HUES6 (cell line): ENCODE results near the gene TCF25.
A peak's percentile ranks its signal among the peaks of the same experiment; 100 is the strongest.
"Not testable (repeated sequence)": the region's sequence is repeated elsewhere in the genome, so short reads cannot be mapped to it uniquely, and the experiment has no call there.

Source experiments
- H3K27ac ChIP-seq: 2 replicates; pipeline ENCODE4 v1.7.0; 2013; ENCODE audit warnings: low read depth, mild to moderate bottlenecking, low read length, inconsistent platforms
- H3K27me3 ChIP-seq: 2 replicates; pipeline ENCODE4 v1.6.1; 2013; ENCODE audit warnings: low read length; ENCODE audit not compliant: control insufficient read depth, insufficient read depth
- H3K36me3 ChIP-seq: 2 replicates; pipeline ENCODE4 v1.6.1; 2013; ENCODE audit warnings: low read length; ENCODE audit not compliant: control insufficient read depth, insufficient read depth
- H3K4me1 ChIP-seq: 2 replicates; pipeline ENCODE4 v1.6.1; 2013; ENCODE audit warnings: low read length; ENCODE audit not compliant: control insufficient read depth, insufficient read depth
- H3K4me3 ChIP-seq: 2 replicates; pipeline ENCODE4 v1.5.1; 2013; ENCODE audit warnings: low read depth, low read length
- H3K9ac ChIP-seq: one replicate; pipeline ENCODE4 v1.6.1; 2013; ENCODE audit warnings: mild to moderate bottlenecking, low read length
- H3K9me3 ChIP-seq: 2 replicates; pipeline ENCODE4 v1.6.1; 2013; ENCODE audit warnings: low read depth, low read length; ENCODE audit not compliant: control insufficient read depth, insufficient read depth

Gene TCF25

DNA sequence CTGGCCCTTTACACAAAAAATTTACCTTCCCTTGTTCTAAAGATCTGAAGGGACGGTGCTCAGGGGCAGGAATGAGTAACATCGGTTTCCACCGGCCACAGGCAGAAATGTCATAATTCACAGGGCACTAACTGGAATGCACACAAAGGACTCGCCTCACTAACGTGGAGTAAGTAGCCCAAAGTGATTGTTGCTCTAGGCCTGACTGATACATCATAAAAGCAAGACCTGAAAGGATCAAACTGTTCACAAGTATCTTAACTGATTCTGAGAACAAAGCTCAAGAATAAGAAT is 8.9 kb upstream of the TCF25 start:
- H3K9ac ChIP-seq = no peak overlapping the region
- no peaks in the 10 kb centered on the region for H3K27me3 ChIP-seq
- H3K36me3 ChIP-seq = peaks cover 5% of the 10 kb centered on the region; the same call in 1 of the 2 replicates
- no peak overlapping the region for H3K4me3 ChIP-seq
- no peaks in the 10 kb centered on the region; the same call in 1 of the 2 replicates for H3K4me1 ChIP-seq
- H3K9me3 ChIP-seq = peaks cover 9% of the 10 kb centered on the region
- no peak overlapping the region for H3K27ac ChIP-seq

DNA sequence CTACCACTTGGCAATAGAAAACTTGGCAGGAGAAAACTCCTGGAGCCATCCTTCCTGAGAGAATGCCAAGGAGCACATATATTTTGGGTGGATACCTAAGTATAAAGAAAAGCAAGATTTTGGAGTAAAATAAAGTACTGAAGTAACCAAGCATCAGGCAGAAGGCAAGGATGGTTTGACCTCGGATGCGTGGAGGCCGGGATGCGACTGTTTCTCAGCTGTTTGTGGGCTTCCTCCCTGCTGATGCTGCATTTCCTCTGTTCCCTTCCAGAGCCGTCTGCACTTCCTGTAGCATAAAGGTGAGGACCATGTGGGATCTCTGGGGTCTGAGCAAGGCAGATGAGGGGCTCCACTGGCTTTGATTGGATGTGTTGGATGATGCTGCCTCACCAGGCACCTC is 5.5 kb upstream of the TCF25 start:
- Histone ChIP-seq H3K36me3 (peaks cover 8% of the 10 kb centered on the region; the same call in 1 of the 2 replicates), H3K9me3 (peaks cover 9% of the 10 kb centered on the region), H3K9ac (no peak overlapping the region), H3K27me3 (no peaks in the 10 kb centered on the region), H3K4me1 (peaks cover 6% of the 10 kb centered on the region), H3K4me3 (no peak overlapping the region), H3K27ac (no peak overlapping the region)

DNA sequence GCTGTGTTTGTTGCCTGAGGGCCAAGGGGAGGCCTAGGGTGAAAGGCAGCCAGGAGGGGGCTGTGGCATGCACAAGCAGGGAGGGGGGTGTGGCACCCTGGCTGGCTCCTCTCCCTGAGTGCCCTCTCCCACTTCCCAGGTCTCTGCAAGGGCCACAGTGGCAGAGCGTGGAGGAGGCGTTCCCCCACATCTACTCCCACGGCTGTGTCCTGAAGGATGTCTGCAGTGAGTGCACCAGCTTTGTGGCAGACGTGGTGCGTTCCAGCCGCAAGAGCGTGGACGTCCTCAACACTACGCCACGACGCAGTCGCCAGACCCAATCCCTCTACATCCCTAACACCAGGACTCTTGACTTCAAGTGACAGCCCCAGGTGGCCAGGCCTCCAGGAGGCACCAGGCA is 3.5 kb upstream of the TCF25 start:
- H3K27me3 ChIP-seq = no peaks in the 10 kb centered on the region
- no peak overlapping the region for H3K4me3 ChIP-seq
- H3K36me3 ChIP-seq = peaks cover 11% of the 10 kb centered on the region
- H3K9ac ChIP-seq = no peak overlapping the region
- no peak overlapping the region for H3K27ac ChIP-seq
- peaks cover 9% of the 10 kb centered on the region for H3K9me3 ChIP-seq
- peaks cover 11% of the 10 kb centered on the region; the same call in 1 of the 2 replicates for H3K4me1 ChIP-seq

DNA sequence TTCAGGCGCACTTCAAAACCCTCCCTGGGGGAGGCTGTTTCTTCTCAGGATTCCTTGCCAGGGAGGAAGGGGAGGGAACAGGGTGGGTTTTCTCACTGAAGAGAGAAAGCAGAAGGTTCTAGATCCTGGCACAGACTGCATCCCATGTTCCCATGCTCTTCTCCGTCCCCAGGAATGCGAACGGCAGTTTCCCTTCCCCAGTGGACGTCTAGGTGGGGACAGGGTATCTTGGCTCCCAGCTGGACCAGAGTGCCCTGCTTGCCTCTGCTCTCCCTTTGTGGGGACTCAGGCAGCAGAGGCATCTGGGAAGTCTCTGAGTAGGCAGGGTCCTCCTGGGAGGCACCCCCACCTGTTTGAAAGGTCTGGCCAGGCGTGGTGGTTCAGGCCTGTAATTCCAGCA is 3.0 kb upstream of the TCF25 start:
- Histone ChIP-seq H3K27me3 (no peaks in the 10 kb centered on the region), H3K4me3 (no peak overlapping the region)

DNA sequence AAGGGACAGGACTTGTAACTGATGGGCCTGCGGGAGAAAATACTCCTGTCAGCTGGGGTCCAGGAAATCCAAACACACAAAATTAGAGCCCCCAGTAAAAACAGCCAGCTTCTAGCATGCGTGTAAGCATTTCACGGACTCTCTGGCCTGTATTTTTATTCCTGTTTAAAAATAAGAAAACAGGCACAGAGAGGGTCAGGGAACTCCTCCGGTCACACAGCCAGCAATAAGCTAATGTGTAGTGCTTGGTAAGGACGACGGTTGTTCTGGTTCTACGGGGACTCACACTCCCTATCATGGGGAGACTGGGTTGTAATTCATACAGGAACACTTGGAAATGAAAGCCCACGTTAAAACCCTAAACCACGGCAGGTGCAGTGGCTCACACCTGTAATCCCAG is 1.5 kb upstream of the TCF25 start:
- H3K9me3 ChIP-seq = peaks cover 9% of the 10 kb centered on the region
- no peaks in the 10 kb centered on the region for H3K27me3 ChIP-seq
- no peak overlapping the region for H3K9ac ChIP-seq
- H3K4me1 ChIP-seq = peaks cover 11% of the 10 kb centered on the region; the same call in 1 of the 2 replicates
- H3K27ac ChIP-seq = no peak overlapping the region
- no peak overlapping the region for H3K4me3 ChIP-seq
- peaks cover 21% of the 10 kb centered on the region for H3K36me3 ChIP-seq

More for the DNA sequence above, 3.0 kb upstream of the TCF25 start:
- H3K9me3 ChIP-seq = peaks cover 9% of the 10 kb centered on the region
- no peak overlapping the region for H3K27ac ChIP-seq
- H3K36me3 ChIP-seq = peaks cover 15% of the 10 kb centered on the region
- H3K9ac ChIP-seq = peak overlapping the region; percentile 11
- H3K4me1 ChIP-seq = peaks cover 11% of the 10 kb centered on the region; the same call in 1 of the 2 replicates

DNA sequence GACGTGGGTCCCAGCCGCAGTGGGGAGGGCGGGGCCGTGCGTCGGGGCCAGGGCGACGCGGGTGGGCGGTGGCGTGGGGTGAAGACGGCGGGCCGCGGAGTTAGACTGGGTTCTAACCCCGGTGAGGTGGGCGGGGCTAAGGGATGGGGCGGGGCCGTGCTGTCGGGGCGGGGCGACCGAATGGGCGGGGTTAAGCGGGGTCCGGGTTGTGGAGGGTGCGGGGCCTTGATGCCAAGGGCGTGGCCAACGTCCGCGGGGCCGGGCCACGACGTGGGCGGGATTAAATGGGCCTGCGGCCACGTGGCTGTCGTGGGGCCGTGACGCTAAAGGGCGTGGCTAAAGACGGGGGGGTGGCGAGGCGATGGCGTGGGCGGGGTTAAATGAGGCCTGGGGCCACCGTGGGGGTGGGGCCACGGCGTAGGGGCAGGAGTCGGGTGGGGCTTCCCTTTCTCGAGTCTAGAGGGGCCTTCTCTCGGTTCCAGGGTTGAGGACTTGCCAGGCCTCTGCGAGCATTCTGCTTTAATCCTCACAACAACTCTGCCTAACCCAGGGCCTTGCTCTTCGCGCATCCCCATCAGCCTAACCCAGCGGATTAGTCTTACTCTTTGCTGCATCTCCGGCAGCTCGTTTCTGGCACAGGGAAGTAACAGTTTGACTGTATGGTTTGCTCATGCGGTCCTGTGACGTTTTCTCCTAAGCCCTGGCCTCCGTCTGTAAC is 739 bp downstream of the TCF25 start:
- Histone ChIP-seq H3K27ac (peak overlapping the region; percentile 96; the same call in 1 of the 2 replicates), H3K4me1 (peaks cover 11% of the 10 kb centered on the region; the same call in 1 of the 2 replicates), H3K9me3 (no peaks in the 10 kb centered on the region), H3K27me3 (no peaks in the 10 kb centered on the region), H3K36me3 (peaks cover 30% of the 10 kb centered on the region), H3K4me3 (peak overlapping the region; percentile 83), H3K9ac (peak overlapping the region; percentile 58)

DNA sequence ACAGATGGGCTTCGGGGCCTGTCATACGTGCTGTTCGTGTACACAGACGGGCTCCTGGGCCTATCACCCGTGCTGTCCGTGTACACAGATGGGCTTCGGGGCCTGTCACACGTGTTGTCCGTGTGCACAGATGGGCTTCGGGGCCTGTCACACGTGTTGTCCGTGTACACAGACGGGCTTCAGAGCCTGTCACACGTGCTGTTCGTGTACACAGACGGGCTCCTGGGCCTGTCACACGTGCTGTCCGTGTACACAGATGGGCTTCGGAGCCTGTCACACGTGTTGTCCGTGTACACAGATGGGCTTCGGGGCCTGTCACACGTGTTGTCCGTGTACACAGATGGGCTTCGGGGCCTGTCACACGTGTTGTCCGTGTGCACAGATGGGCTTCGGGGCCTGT is 5.7 kb downstream of the TCF25 start:
- not testable (repeated sequence) for H3K4me3 ChIP-seq, H3K27ac ChIP-seq, H3K27me3 ChIP-seq, H3K9ac ChIP-seq, H3K4me1 ChIP-seq, H3K9me3 ChIP-seq
- H3K36me3 ChIP-seq = peaks cover 56% of the 10 kb centered on the region

DNA sequence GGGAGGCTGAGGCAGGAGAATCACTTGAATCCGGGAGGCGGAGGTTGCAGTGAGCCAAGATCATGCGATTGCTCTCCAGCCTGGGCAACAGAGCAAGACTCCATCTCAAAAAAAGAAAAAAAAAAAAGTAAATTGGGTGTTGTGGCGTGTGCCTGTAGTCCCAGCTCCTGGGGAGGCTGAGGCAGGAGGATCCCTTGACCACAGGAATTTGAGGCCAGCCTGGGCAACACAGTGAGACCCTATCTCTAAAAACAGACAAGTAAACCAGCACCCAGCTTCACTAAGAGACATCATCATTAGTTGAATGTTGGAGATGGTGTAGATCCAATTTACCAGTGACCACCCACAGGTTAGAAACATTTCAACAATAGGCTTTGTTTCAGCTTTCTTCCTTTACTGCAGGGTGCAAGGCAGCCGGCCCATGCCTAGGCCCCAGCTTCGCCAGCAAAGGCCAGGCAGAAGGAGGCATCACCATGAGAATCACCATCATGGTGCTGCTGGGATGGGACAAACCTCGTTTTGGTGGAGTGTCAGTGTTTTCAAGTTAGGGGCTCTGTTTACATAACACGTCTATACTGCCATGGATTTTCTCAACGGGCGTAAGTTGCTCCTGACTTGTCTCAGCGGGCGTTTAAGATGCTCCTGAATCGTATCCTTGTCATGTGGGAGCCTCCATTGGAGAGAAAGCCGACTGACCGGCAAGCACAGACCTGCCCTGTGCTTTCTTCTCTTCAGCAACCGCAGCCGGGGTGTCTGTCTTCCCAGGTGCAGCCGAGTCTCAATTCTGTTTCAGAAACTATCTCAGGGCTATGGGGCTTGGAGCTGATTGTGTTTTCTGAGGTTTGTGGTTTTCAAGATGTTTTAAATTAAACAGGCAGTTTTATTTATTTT is 7.3 kb downstream of the TCF25 start:
- Histone ChIP-seq H3K9ac (no peak overlapping the region), H3K27ac (peak overlapping the region; percentile 9; the same call in 1 of the 2 replicates), H3K9me3 (no peaks in the 10 kb centered on the region), H3K27me3 (no peaks in the 10 kb centered on the region), H3K4me1 (no peaks in the 10 kb centered on the region), H3K4me3 (no peak overlapping the region), H3K36me3 (peaks cover 64% of the 10 kb centered on the region)

DNA sequence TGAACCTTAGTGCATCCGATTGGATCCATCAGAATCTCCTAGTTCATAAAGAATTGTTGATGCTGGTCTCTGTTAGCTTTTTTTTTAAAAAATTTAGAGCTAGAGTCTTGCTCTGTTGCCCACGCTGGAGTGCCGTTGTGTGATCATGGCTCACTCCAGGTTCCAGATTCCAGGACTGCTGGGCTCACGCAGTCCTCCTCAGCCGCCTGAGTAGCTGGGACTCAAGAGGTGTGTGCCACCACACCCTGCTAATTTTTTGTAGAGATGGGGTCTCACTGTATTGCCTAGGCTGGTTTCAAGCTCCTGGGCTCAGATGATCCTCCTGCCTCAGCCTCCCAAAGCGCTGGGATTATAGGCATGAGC is 8.0 kb downstream of the TCF25 start:
- H3K36me3 ChIP-seq = peaks cover 62% of the 10 kb centered on the region

DNA sequence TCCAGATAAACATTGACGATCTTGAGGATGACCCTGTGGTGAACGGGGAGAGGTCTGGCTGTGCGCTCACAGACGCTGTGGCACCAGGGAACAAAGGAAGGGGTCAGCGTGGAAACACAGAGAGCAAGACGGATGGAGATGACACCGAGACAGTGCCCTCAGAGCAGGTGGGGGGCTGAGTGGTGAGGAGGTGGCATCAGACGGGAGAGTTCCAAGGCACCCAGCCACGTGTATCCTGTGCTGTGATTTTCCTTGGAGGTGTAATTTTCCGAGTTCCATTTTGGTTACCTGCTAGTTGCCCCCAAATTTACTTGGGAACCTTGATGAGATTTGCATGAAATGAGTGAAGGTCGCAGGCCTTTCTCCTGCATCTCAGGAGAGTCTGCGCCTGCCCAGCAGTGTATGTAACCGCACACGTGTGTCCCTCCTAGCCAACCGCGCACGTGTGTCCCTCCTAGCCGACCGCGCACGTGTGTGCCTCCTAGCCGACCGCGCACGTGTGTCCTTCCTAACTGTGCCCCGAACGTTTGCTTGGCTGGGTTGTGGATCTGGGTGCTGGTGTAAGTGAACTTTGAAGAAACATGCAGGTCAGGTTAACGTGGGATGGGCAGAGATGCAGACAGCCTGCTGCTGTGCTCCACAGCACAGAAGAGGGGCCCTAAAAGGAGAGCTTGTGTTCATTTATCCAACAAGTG is 10.1 kb downstream of the TCF25 start:
- no peak overlapping the region for H3K4me3 ChIP-seq
- peaks cover 73% of the 10 kb centered on the region for H3K36me3 ChIP-seq

More for the DNA sequence above, 8.0 kb downstream of the TCF25 start:
- Histone ChIP-seq H3K9ac (no peak overlapping the region), H3K4me1 (no peaks in the 10 kb centered on the region), H3K27me3 (no peaks in the 10 kb centered on the region), H3K27ac (no peak overlapping the region), H3K4me3 (no peak overlapping the region), H3K9me3 (no peaks in the 10 kb centered on the region)

DNA sequence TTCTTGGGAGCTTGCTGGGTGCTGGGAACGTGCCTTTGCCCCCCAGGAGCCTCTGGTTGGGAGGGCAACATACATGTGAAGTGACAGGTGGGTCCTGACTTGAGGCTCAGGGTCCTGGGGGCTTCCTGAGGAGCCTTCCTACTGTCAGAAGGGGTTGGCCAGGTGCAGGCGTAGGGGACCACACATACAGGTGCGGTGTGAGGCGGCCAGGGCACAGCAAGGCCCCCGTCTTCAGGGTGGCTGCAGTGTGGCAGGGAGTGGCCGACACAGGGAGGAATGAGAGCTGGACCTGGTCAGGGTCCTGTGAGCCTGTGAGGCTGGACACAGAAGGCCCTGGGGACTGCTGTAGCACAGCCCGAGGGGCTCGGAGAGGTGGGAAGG is 10.6 kb downstream of the TCF25 start:
- Histone ChIP-seq H3K4me1 (no peaks in the 10 kb centered on the region), H3K36me3 (peaks cover 68% of the 10 kb centered on the region), H3K4me3 (no peak overlapping the region), H3K9me3 (no peaks in the 10 kb centered on the region), H3K27me3 (no peaks in the 10 kb centered on the region), H3K9ac (no peak overlapping the region), H3K27ac (no peak overlapping the region)

More for the DNA sequence above, 10.1 kb downstream of the TCF25 start:
- no peak overlapping the region for H3K9ac ChIP-seq
- no peak overlapping the region for H3K27ac ChIP-seq
- H3K27me3 ChIP-seq = no peaks in the 10 kb centered on the region
- no peaks in the 10 kb centered on the region for H3K4me1 ChIP-seq
- H3K9me3 ChIP-seq = no peaks in the 10 kb centered on the region
